Left hindlimb (tissue), 1 donor: Measurements from ENCODE around the gene MARS1.

Experiments
- DNase-seq: peaks from one replicate; pipeline ENCODE4 v3.0.0-alpha.2; 2018

The MARS1 gene

DNA sequence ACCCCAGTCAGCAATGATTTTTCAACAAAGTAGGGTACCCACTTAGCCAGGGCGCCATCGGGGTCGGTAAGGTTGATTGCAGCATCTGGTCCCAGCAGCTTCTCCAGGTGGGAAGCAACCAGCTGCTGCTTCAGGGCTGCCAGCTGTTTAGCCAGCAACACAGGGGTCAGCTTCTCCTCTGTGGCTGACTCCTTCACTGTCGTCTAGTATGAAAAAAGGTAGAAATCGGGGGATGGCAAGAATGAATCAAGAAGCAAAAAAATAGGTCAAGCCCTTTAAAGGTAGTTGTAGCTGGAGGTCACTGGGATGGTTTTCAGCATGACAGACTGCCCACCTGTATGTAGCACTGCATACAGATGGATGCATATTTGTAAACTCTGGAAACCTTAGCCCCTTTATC is 46.4 kb downstream of the MARS1 start:
- DNase-seq = no peak

DNA sequence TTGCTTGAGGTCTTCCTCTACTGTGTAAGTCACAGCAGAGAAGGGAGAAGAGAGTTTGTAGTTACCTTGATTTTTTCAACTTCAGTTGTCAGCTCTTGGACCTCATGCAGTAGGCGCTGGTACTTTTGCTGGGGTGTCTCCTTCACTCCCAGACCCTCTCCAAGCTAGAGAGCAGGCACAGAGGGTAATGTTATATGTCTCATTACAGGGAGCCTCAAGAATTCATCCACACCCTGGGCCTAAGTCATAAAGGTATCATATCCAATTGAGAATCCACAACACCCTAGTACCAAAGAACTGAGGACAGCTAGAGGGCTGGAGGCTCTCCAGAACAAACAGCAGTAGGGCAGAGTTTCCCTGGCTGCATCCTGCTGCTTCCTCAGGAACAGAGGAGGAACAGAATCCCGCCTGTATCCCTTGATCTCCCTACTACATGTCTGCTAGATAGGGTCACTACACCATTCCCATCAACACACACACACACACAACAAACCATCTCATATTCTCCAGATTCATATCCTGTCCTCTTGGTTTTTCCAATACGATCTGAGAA is 47.2 kb downstream of the MARS1 start:
- no peak for DNase-seq

DNA sequence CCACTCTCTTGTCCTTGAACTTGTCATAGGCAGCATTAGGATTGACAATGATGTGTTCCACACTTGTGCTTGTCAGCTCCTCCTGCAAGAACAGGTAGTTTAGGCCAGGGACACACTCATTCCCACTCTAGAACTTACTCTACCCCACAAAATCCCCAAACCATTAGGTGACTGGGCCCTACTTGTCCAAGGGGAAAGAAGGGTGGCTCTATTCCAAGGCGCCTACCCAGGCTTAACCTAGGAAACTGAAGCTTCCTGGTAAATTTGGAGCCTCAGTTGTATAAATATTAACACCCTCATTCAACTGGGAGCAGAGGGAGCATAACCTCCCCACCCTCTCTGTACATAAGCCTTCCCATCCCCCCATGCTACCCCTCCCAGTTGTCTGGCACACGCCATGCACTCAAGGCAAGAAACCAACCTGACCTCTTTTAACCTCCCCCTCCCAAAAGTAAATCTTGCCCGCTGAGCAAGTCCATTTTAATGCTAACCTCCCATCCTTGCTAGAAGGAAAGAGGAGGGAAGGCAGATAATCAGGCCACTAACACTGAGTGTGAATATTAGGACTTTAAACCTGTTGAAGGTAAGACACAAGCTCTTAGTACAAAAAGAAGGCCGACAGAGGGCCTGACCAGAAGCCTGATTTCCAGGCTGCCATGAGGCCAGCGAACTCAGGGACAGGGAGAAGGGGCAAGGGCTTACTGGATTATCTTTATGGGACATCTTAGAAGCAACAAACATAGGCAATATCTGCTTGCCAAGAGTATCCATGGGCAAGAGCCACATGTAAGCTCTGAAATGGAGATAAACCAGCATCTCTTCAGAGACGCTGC is 48.1 kb downstream of the MARS1 start:
- DNase-seq = no peak

DNA sequence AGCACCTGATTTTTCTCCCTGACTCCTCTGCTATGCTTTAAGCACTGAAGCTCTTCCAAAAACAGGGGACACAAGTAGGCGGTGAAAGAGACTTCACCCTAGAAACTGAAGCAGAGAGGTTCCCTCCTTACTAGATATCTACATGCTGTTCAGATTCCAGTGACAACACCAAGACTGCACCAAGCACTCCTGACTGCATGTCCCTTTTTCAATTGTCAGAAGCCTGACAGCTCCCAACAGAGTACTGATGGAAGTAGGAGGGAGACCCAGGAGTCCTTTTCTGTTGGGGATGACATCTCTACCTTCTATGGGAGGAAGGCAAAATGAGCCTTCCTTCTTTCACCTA is 48.7 kb downstream of the MARS1 start:
- DNase-seq = no peak

DNA sequence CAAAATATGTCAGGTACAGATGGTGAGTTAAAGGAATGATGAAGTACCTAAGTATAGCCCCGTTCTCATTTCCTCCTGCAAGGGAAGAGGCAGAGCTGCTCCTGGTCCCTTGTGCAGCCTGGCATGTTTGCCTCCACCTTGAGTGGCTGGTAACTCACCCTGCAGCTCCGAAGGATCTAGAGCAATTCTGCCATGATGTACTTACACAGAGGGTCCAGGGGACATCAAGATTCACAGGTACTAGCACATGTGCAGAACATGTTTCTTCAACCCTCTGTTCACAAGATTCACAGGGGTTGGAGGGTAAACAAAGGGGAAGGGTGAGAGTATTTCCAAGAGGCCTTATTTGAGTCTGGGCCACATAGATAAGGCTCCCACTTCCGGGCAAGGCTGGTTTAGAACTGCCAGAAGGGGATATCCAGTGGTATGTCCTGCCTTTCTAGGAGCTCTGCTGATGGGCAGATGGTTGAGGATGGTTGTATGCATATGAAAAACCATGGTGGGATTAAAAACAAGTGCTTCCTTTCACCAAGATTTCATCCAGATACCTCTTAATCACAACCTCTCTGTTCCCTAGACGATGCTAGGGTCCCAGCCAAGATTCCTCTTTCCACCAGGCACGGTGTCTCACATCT is 51.4 kb downstream of the MARS1 start:
- DNase-seq = no peak

DNA sequence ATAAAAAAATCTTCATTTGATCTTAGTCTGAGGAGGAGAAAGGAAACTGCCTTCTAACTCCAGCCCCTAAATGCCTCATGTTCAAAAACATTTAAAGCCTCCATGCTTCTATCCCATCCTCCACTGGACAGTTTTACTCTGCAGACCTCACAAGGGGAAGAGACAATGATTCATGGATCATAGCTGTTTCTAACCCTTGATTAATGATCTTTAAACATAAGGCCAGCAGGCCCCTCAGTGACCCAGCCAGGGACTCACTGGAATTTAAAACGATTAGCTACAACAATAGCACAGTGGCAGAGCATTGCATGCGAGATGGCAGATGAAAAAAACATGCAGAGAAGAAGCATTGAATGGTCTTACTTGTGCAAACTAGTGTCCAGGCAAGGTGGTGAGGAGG is 53.1 kb downstream of the MARS1 start:
- no peak for DNase-seq

DNA sequence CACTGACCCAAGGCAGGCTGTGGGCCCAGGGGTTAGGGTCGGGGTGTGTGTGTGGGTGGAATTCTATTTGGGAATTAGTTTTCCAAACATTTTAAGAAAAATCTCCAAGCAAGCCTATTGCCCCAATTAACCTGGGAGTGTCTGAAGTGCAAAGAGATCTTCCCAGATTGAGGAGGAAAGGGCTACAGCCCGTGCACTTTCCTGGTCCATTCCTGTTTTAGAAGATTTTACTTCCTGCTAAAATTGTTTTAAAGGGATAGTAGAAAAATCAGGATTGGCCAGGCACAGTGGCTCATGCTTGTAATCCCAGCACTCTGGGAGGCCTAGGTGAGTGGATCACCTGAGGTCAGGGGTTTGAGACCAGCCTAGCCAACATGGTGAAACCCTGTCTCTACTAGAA is 53.8 kb downstream of the MARS1 start:
- no peak for DNase-seq

DNA sequence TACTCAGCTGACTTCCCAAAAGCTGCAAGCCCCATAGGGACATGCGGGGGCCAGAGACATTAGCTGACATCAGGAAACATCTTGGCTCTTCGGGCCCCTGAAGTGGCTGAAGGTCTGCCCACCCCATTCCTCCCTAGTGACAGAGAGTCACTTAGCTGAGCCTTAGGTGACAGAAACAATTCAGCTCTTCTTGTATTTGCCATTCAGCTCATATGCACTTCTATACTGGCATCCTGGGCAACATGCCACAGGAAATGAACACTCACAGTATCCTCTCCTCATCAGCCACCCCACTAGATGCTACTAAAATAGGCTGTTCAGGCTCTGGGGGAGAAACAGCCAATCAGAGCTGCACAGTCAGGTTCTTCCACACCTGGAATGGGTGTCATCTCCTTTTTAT is 55.7 kb downstream of the MARS1 start:
- no peak for DNase-seq

DNA sequence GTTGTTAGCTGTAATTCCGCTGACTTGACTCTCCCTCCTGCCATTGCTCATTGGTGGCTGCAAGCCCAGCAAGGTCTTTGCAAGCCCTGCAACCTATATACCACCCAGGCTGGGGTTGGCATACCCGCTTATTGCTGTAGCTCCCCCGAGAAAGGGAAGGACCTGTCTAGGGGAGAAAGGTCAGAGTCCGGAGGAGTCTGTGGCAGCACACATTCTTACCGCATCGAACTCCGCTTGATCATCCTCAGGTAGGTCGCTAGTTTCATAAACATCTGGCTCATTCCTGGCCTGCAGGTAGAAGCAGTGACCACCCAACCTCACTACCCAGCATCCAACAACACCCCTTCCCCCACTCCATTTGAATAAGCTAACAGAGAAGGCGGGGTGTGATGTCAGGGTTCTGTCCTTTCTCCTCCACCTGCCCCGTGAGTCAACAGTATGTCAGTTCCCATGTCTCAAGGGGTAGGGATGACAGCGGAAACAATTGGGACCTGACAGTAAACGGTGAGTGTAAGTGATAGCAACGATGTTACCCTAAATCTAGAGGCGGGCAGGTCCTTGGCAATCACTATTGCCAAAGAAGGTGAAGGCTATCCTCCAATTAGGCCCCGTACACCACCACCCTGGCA is 58.1 kb downstream of the MARS1 start:
- DNase-seq = no peak

DNA sequence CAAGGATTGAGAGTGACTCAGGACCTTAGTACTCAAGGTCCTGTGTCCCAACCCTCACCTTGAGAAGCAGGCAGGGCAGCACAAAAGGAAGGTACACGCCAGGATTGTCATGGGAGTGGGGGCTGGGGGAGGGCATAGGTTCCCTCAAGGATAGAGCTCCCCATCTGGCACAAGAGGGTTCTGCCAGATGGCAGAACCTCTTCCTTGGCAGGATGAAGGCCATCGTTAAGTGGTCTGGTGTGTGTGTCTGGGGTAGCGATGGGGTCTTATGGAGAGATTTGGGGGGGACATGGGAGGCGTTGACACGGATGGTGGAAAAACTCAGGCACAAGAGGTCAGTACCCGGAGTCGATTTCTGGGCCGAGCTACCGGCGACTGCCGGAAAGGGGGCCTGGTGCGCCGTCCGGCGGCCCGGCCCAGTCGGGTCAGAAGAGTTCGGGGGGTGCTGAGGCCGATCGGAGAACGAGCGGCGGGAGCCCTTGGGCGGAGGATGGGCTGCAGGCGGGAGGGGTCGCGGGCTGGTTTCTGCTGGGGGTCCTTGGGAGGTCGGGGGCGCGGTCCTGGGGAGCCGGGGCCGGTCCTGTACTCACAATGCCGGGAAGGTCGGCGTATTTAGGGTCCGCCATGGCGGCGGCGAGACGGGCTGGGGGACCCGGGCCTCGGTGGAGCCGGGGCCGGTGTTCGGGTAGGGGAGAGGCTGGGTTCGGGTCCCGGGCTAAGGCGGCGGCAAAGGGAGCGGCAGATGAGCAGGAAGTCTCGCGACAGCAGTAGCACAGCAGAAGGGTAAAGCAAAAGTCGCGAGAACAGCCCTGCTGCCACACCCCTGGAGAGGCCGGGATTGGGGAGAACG is 58.8 kb downstream of the MARS1 start, which contains the start of gene DCTN2:
DCTN2 (minus strand) TSS at position 755 of the 850 bp plus-strand sequence; CDS start at position 626, 129 bp downstream.
- peak; percentile 98 for DNase-seq

DNA sequence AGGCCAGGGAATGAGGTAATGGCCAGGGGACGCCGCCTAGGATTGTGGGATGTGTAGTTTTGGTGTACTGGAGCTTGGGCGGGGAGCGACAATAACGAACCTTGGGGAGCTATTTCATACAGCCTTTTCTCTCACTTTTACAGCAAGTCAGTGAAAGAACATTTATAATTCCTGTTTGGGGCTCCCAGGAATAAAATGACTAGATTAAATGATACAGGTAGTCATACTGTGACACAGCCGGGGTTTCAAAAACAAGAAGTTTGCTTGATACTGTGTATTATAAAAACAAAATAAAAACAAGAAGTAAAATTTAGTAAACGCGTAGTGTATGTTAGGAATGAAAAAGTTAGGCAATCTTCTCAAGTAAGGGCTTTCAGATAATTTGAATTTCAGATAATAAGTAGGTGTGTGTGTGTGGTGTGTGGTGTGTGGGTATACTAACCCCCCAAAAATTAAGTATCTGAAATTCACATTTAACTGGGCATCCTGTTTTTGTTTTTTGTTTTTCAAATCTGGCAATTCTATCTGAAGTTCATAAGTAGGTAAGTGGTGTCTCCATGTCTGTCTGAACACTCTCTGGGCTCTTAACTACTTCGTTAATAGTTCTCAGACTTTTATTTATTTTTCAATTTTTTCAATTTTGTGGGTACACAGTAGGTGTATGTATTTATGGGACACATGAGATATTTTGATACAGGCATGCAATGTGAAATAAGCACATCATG is 59.6 kb downstream of the MARS1 start:
- DNase-seq = no peak

DNA sequence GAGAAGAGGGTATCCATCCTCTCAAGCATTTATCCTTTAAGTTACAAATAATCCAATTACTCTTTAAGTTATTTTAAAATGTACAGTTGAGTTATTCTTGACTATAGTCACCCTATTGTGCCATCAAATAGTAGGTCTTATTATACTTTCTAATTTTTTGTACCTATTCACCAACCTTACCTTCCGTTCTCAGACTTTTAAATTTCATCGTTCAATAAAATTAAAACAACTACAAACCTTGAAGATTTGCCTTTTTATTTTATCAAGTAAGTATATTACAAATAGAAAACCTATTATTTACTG is 60.1 kb downstream of the MARS1 start:
- no peak for DNase-seq

DNA sequence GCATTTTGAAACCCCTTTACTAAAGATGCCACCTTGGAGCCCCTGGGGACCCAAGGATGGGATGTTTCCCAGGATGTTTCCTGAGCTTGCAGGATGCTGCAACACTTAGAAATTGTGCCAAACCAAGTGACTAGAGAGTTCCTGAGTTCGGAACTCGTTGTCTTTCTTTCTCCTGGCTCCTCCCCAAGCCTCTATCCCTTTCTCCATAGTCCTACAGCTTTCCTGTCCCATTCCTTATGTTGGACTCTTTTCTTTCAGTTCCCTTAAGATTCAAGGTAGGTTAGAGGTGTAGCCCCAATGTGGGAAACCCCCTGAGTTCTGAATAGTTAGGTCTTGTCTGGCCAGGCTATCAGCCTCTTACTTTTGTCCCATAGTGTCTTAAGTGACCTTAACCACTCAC is 60.6 kb downstream of the MARS1 start:
- no peak for DNase-seq

DNA sequence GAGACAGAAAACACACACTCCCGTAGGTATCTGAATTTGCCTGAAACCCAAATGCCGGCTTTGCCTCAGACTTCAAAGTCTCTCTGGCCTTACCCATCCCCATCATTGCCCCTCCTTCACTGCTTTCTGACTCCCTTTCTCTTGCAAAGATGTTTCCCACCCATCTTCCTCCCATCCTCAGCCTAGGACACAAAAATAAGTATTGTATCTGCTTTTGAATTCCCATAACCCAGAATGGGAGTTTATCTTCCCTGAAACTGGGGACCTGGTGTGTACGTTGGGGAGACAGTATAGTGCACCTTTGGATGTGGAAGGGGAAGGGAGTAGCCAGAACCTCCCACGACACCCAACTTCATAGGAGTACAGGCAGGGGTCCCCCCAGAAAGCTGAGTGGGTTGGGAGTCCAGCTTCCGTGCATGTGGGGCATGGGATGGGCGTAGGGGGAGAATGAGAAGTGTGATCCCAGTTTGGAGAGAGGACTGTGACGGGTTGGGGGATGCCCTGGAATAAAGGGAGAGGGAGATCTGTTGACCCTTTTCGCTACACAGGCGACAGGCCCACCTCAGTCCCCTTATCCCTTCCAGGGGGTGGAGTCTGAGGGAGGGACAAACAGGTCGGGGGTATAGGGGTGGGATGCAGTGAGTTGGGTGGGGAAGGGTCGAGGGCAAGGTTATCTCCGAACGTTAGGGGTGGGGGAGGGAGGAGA is 61.5 kb downstream of the MARS1 start:
- DNase-seq = no peak

DNA sequence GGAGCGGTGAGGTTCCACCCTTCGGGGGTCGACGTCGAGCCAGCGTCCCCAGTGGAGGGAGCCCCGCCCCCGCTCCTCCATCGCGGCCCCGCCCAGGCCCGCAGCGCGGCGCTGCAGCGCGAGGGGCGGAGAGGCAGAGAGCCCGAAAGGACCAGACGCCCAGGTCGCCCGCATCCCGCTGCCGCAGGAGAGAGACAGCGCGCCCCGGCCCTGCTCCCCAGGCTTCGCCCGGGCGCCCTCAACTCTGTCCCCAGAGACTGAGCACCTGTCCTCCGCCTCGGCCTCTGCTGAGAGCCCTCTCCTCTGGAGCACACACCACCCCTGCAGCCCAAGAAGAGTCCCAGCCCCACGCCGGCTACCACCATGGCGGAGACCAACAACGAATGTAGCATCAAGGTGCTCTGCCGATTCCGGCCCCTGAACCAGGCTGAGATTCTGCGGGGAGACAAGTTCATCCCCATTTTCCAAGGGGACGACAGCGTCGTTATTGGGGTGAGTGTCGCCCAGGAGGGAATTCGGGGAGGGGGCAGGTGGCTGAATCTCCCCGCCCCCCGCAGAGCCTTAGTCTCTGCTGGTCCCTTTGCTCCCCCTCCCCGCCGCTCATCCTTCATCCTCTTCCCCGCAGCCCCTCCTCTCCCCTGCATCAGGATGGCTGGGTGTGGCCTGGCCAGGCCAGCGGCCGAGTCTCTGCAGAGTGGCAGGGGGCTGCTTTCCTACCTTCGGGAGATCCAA is 62.2 kb downstream of the MARS1 start, which contains the start of gene KIF5A:
KIF5A (plus strand) TSS at position 136 of the 732 bp plus-strand sequence; CDS start at position 364, 228 bp downstream.
- DNase-seq = no peak

DNA sequence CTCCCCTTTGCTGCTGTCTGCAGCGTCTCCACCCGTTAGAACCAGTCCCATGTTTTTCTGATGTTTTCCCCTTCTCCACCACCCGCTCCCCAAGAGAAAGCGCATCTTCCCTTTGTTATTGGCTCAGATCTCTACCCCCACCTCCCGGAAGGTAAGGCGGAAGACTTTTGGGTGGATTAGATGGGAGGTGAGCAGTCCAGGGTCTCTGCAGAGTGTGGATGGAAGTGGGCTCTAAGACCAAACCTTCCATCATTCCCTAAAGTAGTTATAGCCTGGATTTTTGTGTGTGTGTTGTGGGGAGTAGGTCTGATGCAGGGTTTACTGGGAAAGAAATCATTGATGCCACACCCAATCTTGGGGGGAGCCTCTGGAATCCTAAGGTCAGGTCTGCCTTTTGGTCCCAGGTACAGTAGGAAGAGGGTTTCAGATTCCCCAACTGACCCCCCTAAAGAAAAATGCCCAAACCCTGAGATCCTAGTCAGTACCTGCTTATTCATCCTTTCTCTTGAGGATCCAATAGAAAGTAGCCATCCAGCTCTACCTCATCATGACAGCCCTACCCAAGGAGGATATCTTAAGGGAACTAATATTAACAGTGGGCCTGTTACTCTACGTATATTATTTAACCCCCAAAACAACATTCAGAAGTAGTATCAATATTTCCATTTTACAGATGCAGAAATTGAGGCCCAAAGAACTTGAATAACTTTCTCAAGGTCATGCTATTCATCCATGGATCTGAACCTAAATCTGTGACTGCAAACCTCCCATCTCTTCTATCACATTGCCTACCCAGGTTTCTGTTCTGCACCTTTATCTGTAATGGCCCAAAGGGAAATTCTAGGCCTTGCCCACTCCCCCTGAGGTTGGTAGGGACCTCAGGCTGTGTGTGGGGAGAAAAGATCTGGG is 63.0 kb downstream of the MARS1 start:
- no peak for DNase-seq

DNA sequence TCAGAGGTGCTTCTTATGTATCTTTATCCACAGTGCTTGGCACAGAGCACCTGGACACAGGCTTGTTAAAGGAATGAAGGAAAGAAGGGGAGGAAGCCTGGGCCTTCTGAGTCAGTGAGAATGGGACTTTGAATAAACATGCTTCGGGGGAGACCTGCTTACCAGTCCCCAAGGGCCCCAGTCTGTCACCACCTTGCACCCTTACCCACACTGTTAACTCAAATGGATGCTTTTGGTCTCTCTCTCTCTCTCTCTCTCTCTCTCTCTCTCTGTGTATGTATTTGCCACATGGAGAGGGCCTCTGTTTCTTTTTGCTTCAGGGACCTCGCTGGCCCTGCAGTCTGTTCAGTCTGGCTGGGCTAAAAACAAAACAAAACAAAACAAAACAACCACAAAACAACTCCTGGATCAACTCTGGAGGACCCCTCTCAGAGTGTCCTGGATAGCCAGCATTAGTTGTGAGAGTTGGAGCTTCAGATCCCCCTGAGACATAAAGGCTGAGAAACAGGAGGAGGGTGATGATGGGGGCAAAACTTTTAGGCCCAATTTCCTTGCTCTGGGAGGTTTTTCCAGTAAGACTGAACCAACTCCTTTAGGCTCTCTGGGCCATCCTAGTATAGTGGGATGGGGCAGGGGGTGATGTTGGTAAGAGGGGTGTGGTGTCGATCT is 63.9 kb downstream of the MARS1 start:
- no peak for DNase-seq

DNA sequence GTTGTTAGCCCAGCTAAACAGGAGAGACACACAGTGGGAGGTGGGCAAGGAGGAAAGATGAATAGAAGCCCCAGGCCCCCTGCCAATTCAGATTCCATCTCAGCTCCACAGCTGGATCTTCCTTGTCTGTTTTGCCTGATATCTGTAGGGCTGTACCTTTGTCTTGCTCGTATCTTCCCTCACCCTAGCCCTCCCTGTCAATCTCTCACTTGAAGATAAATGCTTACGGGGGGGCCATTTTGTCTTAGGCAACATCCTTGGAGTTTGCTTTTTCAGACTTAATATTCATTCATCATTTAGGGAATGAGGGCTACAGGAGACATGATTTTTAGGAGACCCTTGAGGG is 64.4 kb downstream of the MARS1 start:
- no peak for DNase-seq

DNA sequence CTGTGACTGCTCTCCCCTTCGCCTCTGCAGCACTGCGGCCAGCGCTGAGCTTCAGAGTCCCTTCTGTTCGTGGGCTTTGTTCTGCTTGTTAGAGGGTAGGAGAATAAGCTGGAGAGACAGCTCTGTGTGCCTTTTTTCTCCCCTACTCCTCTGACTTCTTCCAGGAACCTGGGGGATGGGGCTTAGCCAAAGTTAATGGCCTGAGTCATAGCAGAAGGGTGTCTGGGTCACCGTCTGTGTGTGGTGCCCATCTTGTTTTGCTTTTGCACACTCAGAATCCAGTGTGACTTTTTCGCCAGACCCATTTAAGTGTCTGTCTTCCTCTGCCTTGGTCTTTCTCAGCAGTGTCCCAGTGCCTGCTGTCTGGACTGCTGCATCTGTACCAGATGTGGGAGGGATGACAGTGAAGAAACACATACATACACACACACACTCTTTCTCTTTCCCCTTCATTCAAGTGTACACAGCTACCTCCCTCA is 65.0 kb downstream of the MARS1 start:
- DNase-seq = no peak
